Measurements from ENCODE around the gene GADD45A.

The GADD45A gene

GRCh38 chr1:67689267-67690017 lies 4.4 kb downstream of the GADD45A start:
- no peak for DNase-seq (ENCODE audit: low read depth, low spot score)

- DNase-seq (ENCODE audit: low read depth, low spot score) = no peak
Observed at GRCh38 chr1:67690018-67690363, 5.0 kb downstream of the GADD45A start.

GRCh38 chr1:67690411-67690810 lies 5.4 kb downstream of the GADD45A start:
- no peak for DNase-seq (ENCODE audit: low read depth, low spot score)

GRCh38 chr1:67691712-67692111 lies 6.7 kb downstream of the GADD45A start:
- DNase-seq (ENCODE audit: low read depth, low spot score) = no peak

- DNase-seq (ENCODE audit: low read depth, low spot score) = no peak
Observed at GRCh38 chr1:67695963-67696362, 11.0 kb downstream of the GADD45A start.

- DNase-seq (ENCODE audit: low read depth, low spot score) = no peak
Observed at GRCh38 chr1:67696708-67697107, 11.7 kb downstream of the GADD45A start.

GRCh38 chr1:67700220-67700619 lies 15.2 kb downstream of the GADD45A start:
- no peak for DNase-seq (ENCODE audit: low read depth, low spot score)

GRCh38 chr1:67700692-67701410 lies 15.8 kb downstream of the GADD45A start:
- no peak for DNase-seq (ENCODE audit: low read depth, low spot score)

- DNase-seq (ENCODE audit: low read depth, low spot score) = no peak
Observed at GRCh38 chr1:67701876-67702275, 16.9 kb downstream of the GADD45A start.

- DNase-seq (ENCODE audit: low read depth, low spot score) = no peak
Observed at GRCh38 chr1:67704351-67704750, 19.4 kb downstream of the GADD45A start.

GRCh38 chr1:67705735-67706453 lies 20.9 kb downstream of the GADD45A start:
- DNase-seq (ENCODE audit: low read depth, low spot score) = no peak

GRCh38 chr1:67708606-67709005 lies 23.6 kb downstream of the GADD45A start:
- DNase-seq (ENCODE audit: low read depth, low spot score) = no peak

- DNase-seq (ENCODE audit: low read depth, low spot score) = no peak
Observed at GRCh38 chr1:67710417-67710816, 25.4 kb downstream of the GADD45A start.

- no peak for DNase-seq (ENCODE audit: low read depth, low spot score)
Observed at GRCh38 chr1:67711158-67711854, 26.3 kb downstream of the GADD45A start.

GRCh38 chr1:67711855-67712212 lies 26.8 kb downstream of the GADD45A start:
- DNase-seq (ENCODE audit: low read depth, low spot score) = no peak

- no peak for DNase-seq (ENCODE audit: low read depth, low spot score)
Observed at GRCh38 chr1:67713057-67713846, 28.3 kb downstream of the GADD45A start.

GRCh38 chr1:67715819-67716218 lies 30.8 kb downstream of the GADD45A start:
- no peak for DNase-seq (ENCODE audit: low read depth, low spot score)

GRCh38 chr1:67716800-67717199 lies 31.8 kb downstream of the GADD45A start:
- no peak for DNase-seq (ENCODE audit: low read depth, low spot score)

GRCh38 chr1:67717876-67718275 lies 32.9 kb downstream of the GADD45A start:
- no peak for DNase-seq (ENCODE audit: low read depth, low spot score)

- no peak for DNase-seq (ENCODE audit: low read depth, low spot score)
Observed at GRCh38 chr1:67719329-67720196, 34.6 kb downstream of the GADD45A start.

Data from activated CD4-positive, CD25-positive, alpha-beta regulatory T cell treated with anti-CD3 and anti-CD28 coated beads, Interleukin-2, amount 50 U/mL, for 16 hours (primary cell).